GM12878 (cell line): ENCODE results near the gene PRKCG.

ENCODE experiments used
- CREM ChIP-seq: IDR thresholded peaks from 2 replicates; pipeline ENCODE4 v1.6.1; 2014; ENCODE audit warnings: antibody characterized with exemption, low read depth
- MXI1 ChIP-seq: fragments of 150-350 bp; IDR thresholded peaks from 2 replicates; pipeline ENCODE4 v1.6.1; 2011; ENCODE audit warnings: low read depth, mild to moderate bottlenecking, inconsistent platforms, low read length, improper control_type of control experiment
- NRF1 ChIP-seq: conservative IDR thresholded peaks from 2 replicates; pipeline ENCODE4 v1.6.1; 2011; ENCODE audit warnings: mild to moderate bottlenecking, low read depth, low read length, improper control_type of control experiment
- POLR2AphosphoS5 ChIP-seq: IDR thresholded peaks from 2 replicates; pipeline ENCODE4 v1.6.1; 2011; ENCODE audit warnings: mild to moderate bottlenecking, low read length, inconsistent platforms
- SIN3A ChIP-seq: IDR thresholded peaks from 2 replicates; pipeline ENCODE4 v1.6.1; 2012; ENCODE audit warnings: low read depth, low read length, improper control_type of control experiment
- SMARCA5 ChIP-seq: fragments of 450-650 bp; IDR thresholded peaks from 2 replicates; pipeline ENCODE4 v1.6.1; 2017; ENCODE audit warnings: mild to moderate bottlenecking
- SRF ChIP-seq, 2 experiments: IDR thresholded peaks; 2 replicates each; pipeline ENCODE4 v1.6.1; 2011; ENCODE audit warnings: low read depth in 2 of 2, low read length in 2 of 2, mild to moderate bottlenecking in 1 of 2, moderate library complexity in 1 of 2
- TF ChIP-seq, protein P1 (sequence below), 3 experiments: IDR thresholded peaks in 2 of 3; conservative IDR thresholded peaks in 1 of 3; 2 replicates each; pipeline ENCODE4 v1.5.1; 2011; ENCODE audit warnings: low read depth in 3 of 3, low read length in 3 of 3, mild to moderate bottlenecking in 3 of 3, control low read depth in 2 of 3, moderate library complexity in 2 of 3, inconsistent platforms in 1 of 3, mixed read lengths in 1 of 3; ENCODE audit not compliant: control insufficient read depth in 2 of 3, insufficient read depth in 1 of 3; ENCODE audit errors: extremely low read depth in 1 of 3
- TF ChIP-seq, protein P2 (sequence below): IDR thresholded peaks from 2 replicates; pipeline ENCODE4 v1.6.1; 2012; ENCODE audit warnings: low read depth, low read length, improper control_type of control experiment
- TF ChIP-seq, protein P3 (sequence below): IDR thresholded peaks from 2 replicates; pipeline ENCODE4 v1.6.1; 2012; ENCODE audit warnings: low read depth, low read length, improper control_type of control experiment

- no peak for TF ChIP-seq POLR2AphosphoS5
- TF ChIP-seq, protein P1, sequence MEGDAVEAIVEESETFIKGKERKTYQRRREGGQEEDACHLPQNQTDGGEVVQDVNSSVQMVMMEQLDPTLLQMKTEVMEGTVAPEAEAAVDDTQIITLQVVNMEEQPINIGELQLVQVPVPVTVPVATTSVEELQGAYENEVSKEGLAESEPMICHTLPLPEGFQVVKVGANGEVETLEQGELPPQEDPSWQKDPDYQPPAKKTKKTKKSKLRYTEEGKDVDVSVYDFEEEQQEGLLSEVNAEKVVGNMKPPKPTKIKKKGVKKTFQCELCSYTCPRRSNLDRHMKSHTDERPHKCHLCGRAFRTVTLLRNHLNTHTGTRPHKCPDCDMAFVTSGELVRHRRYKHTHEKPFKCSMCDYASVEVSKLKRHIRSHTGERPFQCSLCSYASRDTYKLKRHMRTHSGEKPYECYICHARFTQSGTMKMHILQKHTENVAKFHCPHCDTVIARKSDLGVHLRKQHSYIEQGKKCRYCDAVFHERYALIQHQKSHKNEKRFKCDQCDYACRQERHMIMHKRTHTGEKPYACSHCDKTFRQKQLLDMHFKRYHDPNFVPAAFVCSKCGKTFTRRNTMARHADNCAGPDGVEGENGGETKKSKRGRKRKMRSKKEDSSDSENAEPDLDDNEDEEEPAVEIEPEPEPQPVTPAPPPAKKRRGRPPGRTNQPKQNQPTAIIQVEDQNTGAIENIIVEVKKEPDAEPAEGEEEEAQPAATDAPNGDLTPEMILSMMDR (IDR thresholded peaks at IDR 0.05 in 2 of 3, conservative IDR thresholded peaks at IDR 0.05 in 1 of 3; ENCODE audit: control insufficient read depth in 2 of 3, extremely low read depth in 1 of 3, insufficient read depth in 1 of 3, low read depth in 3 of 3, low read length in 3 of 3), result no peak
- TF ChIP-seq, protein P2, sequence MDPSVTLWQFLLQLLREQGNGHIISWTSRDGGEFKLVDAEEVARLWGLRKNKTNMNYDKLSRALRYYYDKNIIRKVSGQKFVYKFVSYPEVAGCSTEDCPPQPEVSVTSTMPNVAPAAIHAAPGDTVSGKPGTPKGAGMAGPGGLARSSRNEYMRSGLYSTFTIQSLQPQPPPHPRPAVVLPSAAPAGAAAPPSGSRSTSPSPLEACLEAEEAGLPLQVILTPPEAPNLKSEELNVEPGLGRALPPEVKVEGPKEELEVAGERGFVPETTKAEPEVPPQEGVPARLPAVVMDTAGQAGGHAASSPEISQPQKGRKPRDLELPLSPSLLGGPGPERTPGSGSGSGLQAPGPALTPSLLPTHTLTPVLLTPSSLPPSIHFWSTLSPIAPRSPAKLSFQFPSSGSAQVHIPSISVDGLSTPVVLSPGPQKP, result no peak
- TF ChIP-seq SIN3A, result no peak
- no peak for TF ChIP-seq SMARCA5
- no peak for TF ChIP-seq NRF1
- no peak for TF ChIP-seq SRF (IDR thresholded peaks at IDR 0.05; ENCODE audit: low read depth in 2 of 2, low read length in 2 of 2)
- no peak for TF ChIP-seq CREM
- TF ChIP-seq, protein P3, sequence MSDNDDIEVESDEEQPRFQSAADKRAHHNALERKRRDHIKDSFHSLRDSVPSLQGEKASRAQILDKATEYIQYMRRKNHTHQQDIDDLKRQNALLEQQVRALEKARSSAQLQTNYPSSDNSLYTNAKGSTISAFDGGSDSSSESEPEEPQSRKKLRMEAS, result no peak
- no peak for TF ChIP-seq MXI1
Observed at GRCh38 chr19:53953383-53953782, 71.4 kb downstream of the PRKCG start.
